ENCODE results near the gene SLTM.
"Not testable (repeated sequence)": the region's sequence is repeated elsewhere in the genome, so short reads cannot be mapped to it uniquely, and the experiment has no call there.

The SLTM gene

GRCh38 chr15:58875343-58875742 lies 58.1 kb downstream of the SLTM start:
- DNase-seq = no peak

DNA sequence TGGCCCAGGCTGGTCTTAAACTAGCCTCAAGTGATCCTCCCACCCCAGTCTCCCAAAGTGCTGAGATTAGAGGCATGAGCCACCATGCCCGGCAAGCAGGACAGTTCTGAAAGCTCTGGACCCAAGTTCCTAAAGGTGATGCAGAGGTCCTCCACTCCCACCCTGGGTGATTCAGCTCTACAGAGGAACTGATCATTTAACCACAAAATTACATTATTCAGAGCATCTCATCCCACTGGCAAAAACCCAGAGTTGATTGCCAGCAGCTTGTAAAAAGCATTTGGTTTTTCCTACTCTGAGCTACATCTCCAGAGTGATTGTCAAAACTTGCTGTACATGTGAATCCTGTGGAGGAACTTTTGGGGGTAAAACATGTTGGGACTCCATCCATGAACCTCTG lies 60.2 kb downstream of the SLTM start:
- no peak for DNase-seq

- DNase-seq = no peak
Observed at GRCh38 chr15:58870451-58870850, 63.0 kb downstream of the SLTM start.

GRCh38 chr15:58867926-58868325 lies 65.6 kb downstream of the SLTM start:
- no peak for DNase-seq

DNA sequence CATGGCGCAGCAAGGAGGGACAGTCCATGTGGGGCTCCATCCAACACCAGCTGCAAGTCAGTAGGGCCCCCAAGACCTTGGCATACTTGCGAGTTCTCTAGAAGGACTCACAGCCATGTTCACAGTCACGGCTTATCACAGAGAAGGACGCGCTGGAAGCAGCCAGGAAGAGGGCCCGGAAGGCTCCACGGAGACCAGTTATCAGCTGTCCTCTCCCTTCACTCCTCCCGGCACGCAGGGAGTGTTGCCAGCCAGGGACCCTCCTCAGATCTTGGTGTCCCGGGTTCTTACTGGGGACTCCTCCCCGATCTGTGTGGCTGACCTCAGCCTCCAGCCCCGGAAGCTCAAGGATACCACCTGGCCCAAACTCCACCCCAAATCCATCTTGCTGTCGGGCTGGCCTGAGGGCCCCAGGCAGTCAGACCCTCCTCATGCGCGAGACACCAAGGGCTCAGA lies 68.0 kb downstream of the SLTM start:
- no peak for DNase-seq

GRCh38 chr15:58864602-58865424 lies 68.7 kb downstream of the SLTM start:
- no peak for DNase-seq

DNA sequence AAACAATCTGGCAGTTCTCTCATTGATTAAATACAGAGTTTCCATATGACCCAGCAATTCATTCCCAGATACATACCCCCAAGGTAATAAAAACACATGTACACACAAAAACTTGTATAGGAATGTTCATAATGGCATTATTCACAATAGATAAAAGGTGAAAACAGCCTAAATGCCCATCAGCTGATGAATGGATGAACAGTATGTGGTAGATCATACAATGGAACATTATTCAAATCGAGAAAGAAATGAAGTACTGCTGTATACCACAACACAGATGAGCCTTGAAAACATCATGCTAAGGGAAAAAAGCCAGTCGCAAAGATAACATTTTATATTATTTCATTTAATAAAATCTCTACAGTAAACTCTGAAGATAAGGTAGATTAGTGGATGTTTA lies 71.2 kb downstream of the SLTM start:
- no peak for DNase-seq

DNA sequence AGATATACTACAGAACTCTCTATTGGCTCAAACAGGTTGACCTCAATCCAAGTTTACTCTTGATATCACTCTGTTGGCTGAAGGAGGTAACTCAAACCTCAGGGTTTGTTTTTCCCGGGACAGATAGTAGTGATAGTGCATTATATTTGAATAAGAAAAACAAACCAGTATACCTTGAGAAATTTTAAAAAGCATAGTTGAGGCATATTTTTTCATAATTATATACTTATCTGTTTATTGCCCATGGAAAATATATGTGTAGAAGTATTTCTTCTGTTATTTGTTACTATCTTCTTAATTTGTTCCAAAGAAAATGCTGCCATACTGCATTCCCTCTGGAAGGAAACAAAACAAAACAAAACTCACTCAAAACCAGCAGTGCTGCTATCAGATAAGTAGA lies 76.9 kb downstream of the SLTM start:
- not testable (repeated sequence) for DNase-seq

- DNase-seq = no peak
Observed at GRCh38 chr15:58856086-58856485, 77.4 kb downstream of the SLTM start.

DNA sequence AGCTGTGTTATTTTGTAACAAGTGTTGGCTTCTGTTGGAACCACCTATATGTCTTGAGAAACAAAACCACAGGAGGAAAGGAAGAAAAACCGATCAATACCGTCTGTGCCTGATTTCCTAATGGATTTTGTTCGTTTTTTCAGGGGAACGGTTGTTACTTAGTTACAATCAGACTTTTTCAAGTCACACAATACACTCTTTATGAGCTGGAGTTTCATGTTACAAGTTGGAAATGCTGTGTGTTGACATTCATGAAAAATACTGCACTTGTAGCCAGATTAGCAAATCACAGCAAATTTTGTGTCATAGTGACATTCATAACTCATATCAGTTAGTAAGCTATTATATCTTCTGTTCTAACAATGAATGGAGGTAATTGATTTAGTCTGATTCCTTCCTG lies 78.9 kb downstream of the SLTM start:
- no peak for DNase-seq

DNA sequence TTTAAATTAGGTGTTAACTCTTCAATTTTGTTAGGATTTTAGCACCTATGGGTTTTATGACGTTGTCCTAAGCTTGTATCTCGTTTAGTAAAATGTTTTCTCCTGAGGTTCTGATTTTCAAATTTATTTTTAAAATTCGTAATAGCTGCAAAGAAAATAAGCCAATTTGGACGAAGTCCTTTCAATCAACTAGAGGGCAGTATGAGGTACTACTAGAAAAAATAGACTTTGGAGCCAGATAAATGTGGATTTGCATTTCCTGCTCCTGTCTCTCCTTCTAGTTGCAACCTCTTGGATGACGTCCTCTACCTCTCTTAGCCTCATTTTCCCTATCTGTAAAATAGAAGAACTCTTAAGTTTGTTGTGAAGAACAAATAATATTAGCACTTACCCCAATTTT lies 81.1 kb downstream of the SLTM start:
- no peak for DNase-seq

- DNase-seq = not testable (repeated sequence)
Observed at GRCh38 chr15:58851205-58851604, 82.3 kb downstream of the SLTM start.

- DNase-seq = no peak
Observed at GRCh38 chr15:58842713-58843396, 90.6 kb downstream of the SLTM start.

DNA sequence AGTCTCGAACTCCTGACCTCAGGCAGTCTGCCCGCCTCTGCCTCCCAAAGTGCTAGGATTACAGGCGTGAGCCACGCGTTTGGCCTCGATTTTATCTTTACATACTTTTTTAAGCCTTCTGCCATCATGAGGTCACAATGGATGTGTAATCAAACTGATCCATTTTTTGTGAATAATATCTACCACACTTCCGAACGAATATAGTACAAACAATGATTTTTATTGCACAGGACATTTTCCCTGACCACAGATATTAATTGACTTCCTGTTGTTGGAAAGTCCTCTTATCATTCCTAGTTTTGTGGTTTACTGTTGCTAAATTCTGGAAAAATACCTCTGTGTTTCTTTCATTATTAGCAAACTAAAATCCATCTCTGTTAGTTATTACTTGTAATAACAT lies 93.4 kb downstream of the SLTM start:
- no peak for DNase-seq

- no peak for DNase-seq
Observed at GRCh38 chr15:58839485-58839884, 94.0 kb downstream of the SLTM start.

- DNase-seq = not testable (repeated sequence)
Observed at GRCh38 chr15:58833681-58834426, 99.6 kb downstream of the SLTM start.

DNA sequence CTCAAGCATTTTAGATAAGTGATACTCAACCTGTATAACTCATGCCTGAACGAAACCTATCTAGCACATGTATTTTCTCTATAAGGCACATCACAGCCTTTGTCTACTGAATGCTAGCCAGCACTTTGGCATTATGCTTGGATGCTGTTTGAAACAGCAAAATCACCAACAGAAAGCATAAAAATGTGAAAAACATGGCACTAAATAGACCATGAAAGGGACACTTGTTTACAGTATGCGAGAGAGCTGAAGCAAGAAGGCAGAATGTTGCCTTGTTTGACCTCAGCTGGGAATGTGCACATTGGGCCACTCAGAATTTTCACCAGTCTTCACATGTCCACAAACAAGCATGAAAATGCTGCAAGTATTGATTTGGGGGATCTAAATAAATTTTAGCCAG lies 102.9 kb downstream of the SLTM start:
- DNase-seq = no peak

Data from KG1 (cell line).